ENCODE results near the gene TMEM51.

Gene TMEM51

DNA sequence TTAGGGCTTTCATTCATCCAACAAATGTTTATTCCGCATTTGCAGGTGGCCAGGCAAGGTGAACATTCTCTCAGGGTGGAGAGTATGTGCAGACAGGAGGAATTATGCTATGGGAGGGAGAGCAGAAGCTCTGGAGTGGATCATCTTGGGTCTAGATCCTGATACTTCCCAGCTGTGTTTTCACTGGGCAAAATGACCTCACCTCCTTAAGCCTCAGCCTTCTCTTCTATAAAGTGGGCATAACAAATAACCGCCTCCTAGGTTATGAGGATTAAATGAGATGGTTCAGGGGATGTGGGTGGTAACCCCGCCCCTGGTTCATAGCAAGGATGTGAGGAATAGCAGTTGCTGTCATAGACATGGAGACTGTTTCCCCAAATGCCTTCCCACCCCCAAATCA lies 1.7 kb upstream of the TMEM51 start:
- in situ Hi-C loops (cut with MboI; ENCODE audit: low sequenced_read_pairs) = no loop called here

GRCh38 chr1:15152318-15153183 lies 996 bp upstream of the TMEM51 start:
- in situ Hi-C loops (cut with MboI; ENCODE audit: low sequenced_read_pairs) = no loop called here

GRCh38 chr1:15153842-15154479 lies 414 bp downstream of the TMEM51 start:
- in situ Hi-C loops (cut with MboI; ENCODE audit: low sequenced_read_pairs) = no loop called here

DNA sequence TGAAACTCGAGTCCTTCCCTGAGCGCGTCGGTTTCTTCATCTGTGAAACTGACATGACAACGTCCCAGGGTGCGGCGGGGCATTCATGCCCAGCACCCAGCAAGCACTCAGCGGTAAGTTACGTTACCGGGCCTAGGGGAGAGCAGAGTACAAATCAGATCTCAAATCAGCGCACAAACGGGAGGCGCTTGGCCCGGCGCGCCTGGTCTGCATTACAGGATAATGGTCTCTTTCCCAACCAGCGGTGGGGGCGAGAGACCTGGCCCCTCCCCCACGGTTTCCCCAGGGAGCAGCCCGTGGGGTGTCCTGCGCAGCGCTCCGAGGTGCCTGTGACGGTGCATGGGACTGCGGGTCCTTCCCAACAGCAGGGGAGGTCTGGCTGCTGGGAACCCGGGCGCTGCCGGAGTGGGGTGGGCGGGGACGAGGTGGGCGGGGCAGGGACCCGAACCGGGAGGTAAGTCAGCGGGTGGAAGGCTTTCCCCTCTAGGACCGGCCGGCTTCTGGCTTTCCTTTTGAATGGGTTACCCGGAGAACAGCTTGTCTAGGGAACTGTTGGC lies 1.0 kb downstream of the TMEM51 start:
- in situ Hi-C loops (cut with MboI; ENCODE audit: low sequenced_read_pairs) = no loop called here

- in situ Hi-C loops (cut with MboI; ENCODE audit: low sequenced_read_pairs) = no loop called here
Observed at GRCh38 chr1:15155191-15155590, 1.6 kb downstream of the TMEM51 start.

DNA sequence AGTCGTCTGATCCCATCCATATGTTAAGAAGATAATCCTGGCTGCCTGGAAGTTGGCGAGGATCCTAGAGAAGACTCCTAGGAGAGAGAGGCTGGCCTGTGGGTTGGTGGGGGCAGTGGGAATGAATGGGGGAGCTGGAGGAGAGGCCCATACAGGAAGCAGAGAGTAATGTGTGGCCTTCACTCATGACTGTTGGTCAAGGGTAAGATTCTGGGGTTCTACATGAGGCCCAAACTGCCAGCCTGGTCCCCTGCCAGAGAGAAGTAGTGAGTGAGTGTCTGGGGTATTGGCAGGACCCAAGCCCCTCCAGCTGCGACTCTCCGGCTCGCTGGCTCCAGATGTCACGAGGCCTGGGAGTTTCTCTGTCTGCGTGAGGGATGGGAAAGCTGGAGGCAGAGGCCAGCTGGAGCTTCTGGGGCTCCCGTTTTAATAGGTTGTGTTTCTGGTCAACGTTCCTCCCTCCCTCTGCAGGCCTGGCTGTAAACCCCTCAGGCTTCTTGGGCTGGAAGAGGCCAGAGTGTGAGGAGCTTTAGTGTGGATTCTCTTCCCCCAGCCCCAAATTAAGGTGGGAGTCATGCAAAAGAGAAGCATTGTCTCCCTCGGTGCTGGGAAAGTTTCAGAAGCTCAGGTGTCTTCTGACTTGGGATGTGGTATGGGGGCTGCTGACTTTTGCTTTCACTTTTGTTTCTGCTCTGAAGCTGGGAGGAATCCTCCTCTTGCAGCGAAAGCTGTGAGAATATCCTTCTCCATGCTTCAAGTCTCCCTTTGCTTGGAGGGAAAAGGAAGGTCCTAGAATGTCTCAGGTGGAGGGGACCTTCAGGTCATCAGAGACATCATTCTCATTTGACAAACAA lies 2.6 kb downstream of the TMEM51 start:
- in situ Hi-C loops (cut with MboI; ENCODE audit: low sequenced_read_pairs) = no loop called here

- in situ Hi-C loops (cut with MboI; ENCODE audit: low sequenced_read_pairs) = no loop called here
Observed at GRCh38 chr1:15156807-15157380, 3.3 kb downstream of the TMEM51 start.

- in situ Hi-C loops (cut with MboI; ENCODE audit: low sequenced_read_pairs) = no loop called here
Observed at GRCh38 chr1:15157524-15158399, 4.2 kb downstream of the TMEM51 start.

GRCh38 chr1:15158506-15159165 lies 5.1 kb downstream of the TMEM51 start:
- in situ Hi-C loops (cut with MboI; ENCODE audit: low sequenced_read_pairs) = no loop called here

GRCh38 chr1:15159166-15159555 lies 5.6 kb downstream of the TMEM51 start:
- in situ Hi-C loops (cut with MboI; ENCODE audit: low sequenced_read_pairs) = no loop called here

DNA sequence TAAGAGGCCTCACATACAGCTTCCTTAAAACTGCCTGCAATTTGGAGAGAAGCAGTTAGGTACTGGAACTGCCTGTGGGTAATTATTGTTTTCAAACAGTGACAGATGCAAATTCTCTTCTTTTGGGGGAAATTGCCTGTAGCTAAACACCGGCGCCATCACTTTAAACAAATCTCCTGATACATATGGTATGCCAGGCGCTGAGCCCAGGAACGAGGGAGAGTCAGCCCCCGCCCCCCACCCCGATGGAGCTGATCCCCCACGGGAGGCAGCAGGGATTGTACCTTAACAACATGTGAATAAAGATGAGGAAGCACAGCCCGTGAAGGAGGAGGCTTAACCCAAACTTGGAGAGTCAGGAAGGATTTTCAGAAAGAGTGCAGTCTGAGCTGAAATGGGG lies 7.1 kb downstream of the TMEM51 start:
- in situ Hi-C loops (cut with MboI; ENCODE audit: low sequenced_read_pairs) = no loop called here

- in situ Hi-C loops (cut with MboI; ENCODE audit: low sequenced_read_pairs) = no loop called here
Observed at GRCh38 chr1:15167386-15167785, 13.8 kb downstream of the TMEM51 start.

DNA sequence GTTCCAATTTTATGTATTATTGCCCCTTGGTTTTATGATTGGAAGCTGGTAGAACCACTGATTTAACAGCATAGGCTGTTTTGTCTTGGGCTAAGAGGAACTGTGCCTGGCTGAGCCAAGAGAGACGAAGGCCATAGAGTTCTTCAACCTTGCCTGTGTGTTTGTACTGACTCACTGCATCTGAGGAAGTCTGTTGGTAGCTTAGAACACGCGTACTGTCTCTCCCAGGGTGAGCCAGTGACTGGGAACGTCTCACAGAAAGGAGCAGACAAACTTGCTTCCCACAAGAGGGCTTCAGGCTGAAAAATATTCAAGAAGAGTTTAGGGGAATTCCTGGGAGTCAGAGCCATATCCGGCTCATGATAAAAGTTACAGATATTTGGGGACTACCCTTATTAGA lies 14.9 kb downstream of the TMEM51 start:
- in situ Hi-C loops (cut with MboI; ENCODE audit: low sequenced_read_pairs) = no loop called here

DNA sequence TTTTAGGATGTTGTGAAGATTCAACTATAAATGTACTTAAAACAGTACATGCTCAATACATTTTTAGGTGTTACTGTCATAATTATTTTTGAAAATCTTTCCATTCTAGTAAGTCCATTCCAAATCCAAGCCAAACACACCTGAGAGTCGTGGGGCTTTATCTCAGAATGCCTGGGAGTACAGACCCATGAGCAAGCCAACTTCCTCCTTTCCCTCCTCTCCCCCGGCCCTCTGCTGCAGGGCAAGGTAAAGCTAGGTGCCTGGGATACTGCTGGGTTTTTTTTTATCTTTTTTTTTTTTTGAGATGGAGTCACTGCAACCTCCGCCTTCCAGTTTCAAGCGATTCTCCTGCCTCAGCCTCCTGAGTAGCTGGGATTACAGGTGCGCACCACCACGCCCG lies 16.5 kb downstream of the TMEM51 start:
- in situ Hi-C loops (cut with MboI; ENCODE audit: low sequenced_read_pairs) = no loop called here

DNA sequence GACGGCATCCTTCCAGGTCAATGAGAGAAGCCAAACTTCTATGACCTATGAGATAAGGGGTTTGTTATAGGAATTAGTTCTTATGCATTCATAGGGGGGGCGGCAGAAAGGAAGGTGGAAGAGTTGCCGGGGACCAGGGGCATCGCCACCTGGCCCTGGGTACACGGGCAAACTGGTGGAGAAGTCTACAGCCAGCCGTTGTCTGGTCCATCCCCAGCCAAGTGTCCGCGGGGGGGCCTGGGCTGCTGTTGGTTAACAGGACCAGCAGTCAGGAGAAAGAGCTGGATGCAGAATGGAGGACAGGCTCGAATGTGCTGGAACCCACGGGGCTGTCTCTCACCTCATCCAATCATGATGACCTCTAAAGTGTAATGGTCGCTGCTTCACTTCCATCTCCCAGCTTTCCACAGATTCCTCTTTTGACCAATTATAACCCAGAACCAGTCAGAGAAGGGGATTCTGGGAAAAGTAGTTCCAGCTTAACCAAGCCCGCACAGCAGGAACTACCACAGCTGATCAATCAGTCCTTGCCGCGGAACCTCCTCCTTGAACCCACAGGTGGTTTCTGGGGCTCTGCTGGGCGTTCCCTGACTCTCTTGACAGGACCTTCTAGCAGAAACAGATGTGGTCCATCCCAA lies 17.8 kb downstream of the TMEM51 start:
- in situ Hi-C loops (cut with MboI; ENCODE audit: low sequenced_read_pairs) = no loop called here

DNA sequence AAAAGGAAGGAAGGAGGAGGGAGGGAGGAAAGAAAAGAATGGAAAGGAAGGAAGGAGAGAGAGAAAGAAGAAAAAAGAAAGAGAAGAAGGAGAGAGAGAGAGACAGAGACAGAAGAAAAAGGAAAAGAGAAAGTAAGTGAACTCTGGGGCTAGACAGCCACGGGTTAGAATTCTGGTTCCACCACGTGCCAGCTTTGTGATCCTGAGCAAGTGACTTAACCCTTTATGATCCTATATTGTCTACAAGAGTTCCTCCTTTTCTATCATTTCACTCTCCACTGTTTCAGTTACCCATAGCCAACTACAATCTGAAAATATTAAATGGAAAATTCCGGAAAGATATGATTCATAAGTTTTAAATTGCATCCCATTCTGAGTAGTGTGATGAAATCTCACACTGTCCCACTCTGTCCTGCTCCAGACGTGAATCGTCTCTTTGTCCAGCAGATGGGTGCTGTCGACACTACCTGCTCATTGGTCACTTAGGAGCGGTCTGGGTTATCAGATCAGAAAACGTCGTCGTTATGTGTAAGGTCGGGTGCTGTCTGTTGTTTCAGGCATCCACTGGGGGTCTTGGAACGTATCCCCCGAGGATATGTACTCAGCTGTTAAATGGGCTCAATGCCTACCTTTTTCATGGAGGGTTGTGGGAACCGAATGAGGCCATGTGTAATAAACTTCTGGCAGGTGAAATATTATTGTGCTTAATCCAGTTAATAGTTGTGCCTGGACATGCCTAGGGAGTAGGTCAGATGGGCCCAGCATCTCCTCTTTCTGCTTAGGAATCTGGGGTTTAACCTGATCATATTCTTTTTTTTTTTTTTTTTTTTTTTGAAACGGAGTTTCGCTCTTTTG lies 19.1 kb downstream of the TMEM51 start:
- in situ Hi-C loops (cut with MboI; ENCODE audit: low sequenced_read_pairs) = no loop called here

DNA sequence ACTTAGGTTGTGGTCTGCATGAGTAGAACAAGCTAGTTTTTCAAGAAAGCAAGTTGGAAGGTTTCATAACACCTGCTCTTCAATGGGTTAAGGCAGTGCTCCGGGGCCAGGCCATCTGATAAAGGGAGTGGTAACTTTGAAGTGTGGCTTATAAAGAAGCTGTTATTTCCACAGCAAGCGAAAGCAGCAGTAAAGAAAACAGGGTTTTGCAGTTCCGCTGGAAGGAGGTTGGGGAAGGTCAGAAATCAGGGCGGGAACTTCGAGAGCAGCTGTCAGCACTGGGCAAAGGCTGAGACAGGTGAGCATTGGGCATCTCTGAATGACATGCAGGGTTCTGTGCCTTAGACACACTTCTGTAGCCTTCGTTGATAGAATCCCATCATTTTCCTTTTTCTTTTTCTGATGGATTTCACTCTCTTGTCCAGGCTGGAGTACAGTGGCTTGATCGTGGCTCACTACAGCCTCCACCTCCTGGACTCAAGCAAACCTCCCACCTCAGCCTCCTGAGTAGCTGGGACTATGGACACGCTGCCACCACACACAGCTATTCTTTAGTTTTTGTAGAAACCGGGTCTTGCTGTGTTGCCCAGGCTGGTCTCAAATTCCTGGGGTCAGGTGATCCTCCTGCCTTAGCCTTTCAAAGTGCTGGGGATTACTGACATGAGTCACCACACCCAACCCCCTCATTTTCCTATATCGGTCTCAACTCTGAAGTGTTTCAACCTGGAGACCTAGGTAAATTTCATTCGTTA lies 20.5 kb downstream of the TMEM51 start:
- in situ Hi-C loops (cut with MboI; ENCODE audit: low sequenced_read_pairs) = no loop called here

Measured in HL-60/S4 treated with phorbol 12-myristate 13-acetate at 8.2 ng/mL for 4 days and 3 days (cell line).